HG02852 (cell line): ENCODE results near the gene PSMC4.
"Not testable (repeated sequence)": the region's sequence is repeated elsewhere in the genome, so short reads cannot be mapped to it uniquely, and the experiment has no call there.

Experiments used
- ATAC-seq: cut with Tn5 transposase; IDR thresholded peaks from one replicate; pipeline ENCODE4 v1.9.1; 2021; ENCODE audit warnings: mild to moderate bottlenecking, moderate library complexity; ENCODE audit not compliant: unreplicated experiment

The PSMC4 gene

GRCh38 chr19:39943586-39943985 lies 27.4 kb upstream of the PSMC4 start:
- ATAC-seq = no peak

DNA sequence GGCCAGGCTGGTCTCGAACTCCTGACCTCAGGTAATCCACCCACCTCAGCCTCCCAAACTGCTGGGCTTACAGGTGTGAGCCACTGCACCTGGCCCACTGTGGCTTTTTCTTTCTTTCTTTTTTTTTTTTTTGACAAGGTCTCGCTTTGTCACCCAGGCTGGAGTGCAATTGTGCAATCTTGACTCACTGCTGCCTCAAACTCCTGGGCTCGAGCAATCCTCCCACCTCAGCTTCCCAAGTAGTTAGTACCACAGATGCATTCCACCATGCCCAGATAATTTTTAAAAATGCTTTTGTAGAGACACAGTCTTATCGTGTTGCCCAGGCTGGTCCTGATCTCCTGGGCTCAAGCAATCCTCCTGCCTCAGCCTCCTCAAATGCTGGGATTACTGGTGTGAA lies 24.4 kb upstream of the PSMC4 start:
- no peak for ATAC-seq

DNA sequence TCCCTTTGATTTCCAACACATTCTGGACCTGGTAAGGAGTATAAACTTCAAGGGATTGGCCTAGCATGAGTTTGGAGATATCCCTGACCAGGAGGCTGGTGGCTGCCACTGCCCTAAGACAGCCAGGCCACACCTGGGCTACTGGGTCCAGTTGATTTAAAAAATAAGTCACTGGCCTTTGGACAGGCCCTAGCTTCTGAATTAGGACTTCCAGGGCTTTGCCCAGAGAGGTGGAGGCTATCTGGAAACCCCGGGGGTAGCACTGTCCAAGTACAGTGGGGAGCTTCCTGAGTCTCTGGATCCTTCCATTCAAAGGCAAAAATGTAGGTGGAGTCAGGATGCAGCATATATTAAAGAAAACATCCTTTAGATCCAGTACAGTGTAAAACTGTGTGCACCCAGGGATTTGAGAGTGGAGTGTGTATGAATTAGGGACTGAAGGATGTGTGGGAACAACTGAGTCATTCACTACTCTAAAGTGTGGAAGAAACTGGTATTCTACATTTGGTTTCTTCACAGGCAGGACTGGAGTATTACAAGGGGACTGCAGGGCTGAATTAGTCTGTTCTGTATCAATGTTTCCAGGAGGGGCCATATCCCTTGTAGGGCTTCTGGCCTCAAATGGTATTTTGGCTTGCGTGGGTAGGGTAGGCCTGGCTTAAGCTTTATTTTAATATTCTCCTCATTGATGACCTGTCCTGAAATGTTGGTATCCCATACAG lies 21.8 kb upstream of the PSMC4 start:
- no peak for ATAC-seq

GRCh38 chr19:39951065-39951650 lies 19.8 kb upstream of the PSMC4 start:
- ATAC-seq = no peak

- ATAC-seq = no peak
These were observed 19.3 kb upstream of the PSMC4 start for GRCh38 chr19:39951686-39952085.

- no peak for ATAC-seq
These were observed 17.1 kb upstream of the PSMC4 start for GRCh38 chr19:39953915-39954314.

GRCh38 chr19:39957886-39958285 lies 13.1 kb upstream of the PSMC4 start:
- not testable (repeated sequence) for ATAC-seq

DNA sequence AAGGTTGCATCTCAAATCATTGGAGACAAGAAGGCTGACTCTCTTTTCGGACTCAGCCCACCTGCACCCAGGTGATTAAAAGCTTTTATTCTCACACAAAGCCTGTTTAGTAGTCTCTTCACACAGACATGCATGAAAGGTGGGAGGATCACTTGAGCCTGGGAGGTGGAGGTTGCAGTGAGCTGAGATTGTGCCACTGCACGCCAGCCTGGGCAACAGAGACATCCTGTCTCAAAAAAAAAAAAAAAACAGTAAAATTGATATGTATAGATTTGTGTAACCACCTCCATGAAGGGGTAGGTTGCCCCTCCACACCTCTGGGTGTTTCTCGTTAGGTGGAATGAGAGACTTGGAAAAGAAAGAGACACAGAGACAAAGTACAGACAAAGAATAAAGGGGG lies 12.0 kb upstream of the PSMC4 start:
- not testable (repeated sequence) for ATAC-seq

- ATAC-seq = not testable (repeated sequence)
These were observed 11.6 kb upstream of the PSMC4 start for GRCh38 chr19:39959407-39959806.

GRCh38 chr19:39963898-39964297 lies 7.1 kb upstream of the PSMC4 start:
- no peak for ATAC-seq

- ATAC-seq = no peak
These were observed 4.3 kb upstream of the PSMC4 start for GRCh38 chr19:39966617-39967016.

DNA sequence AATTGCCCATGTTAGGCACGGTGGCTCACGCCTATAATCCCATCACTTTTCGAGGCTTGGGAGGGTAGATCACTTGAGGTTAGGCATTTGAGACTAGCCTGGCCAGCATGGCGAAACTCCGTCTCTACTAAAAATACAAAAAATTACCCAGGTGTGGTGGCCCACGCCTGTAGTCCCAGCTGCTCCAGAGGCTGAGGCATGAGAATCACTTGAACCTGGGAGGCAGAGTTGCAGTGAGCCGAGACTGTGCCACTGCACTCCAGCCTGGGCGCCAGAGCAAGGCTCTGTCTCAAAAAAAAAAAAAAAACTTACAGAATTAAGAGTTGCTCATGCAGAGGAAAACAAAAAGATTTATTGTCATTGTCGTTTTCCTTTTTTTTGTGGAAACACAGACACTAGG lies 3.4 kb upstream of the PSMC4 start:
- no peak for ATAC-seq

DNA sequence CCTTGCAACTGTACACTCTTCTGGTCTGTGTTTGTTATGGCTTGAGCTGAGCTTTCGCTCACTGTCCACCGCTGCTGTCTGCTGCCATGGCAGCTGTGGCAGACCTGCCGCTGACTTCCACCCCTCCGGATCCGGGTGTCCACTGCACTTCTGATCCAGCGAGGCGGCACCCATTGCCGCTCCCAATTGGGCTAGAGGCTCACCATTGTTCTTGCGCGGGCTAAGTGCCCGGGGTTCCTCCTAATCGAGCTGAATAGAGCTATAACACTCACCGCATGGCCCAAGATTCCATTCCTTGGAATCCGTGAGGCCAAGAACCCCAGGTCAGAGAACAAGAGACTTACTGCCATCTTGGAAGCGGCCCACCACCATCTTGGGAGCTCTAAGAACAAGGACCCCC lies 2.2 kb upstream of the PSMC4 start:
- ATAC-seq = no peak

- ATAC-seq = no peak
These were observed 1.7 kb upstream of the PSMC4 start for GRCh38 chr19:39969266-39969665.

DNA sequence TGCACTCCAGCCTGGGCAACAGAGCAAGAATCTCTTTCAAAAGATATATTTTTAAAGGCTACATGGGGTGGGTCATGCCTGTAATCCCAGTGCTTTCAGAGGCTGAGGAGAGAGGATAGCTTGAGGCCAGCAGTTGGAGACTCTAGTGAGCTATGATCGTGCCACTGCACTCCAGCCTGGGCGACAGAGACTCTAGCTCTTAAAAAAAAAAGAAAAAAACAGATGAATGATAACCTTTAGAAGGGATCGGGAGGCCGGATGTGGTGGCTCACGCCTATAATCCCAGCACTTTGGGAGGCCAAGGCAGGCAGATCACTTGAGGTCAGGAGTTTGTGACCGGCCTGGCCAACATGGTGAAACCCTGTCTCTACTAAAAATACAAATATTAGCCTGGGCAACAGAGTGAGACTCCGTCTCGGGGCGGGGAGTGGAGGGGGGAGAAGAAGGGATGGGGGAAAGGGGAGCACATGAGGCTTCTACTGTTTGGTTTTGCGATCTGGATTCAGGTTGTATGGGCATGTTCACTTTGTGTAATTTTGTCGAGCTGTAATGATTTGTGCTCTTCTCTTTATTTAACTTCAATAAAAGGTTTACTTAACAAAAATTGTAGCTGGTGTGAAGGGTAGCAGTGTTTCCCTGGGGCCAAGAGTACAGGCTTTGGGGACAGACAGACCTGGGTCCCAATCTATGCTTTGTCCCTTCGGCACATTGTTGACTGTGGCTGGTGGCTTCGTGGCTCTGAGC lies 1.1 kb upstream of the PSMC4 start:
- ATAC-seq = no peak

- no peak for ATAC-seq
These were observed 615 bp upstream of the PSMC4 start for GRCh38 chr19:39970425-39970674.

DNA sequence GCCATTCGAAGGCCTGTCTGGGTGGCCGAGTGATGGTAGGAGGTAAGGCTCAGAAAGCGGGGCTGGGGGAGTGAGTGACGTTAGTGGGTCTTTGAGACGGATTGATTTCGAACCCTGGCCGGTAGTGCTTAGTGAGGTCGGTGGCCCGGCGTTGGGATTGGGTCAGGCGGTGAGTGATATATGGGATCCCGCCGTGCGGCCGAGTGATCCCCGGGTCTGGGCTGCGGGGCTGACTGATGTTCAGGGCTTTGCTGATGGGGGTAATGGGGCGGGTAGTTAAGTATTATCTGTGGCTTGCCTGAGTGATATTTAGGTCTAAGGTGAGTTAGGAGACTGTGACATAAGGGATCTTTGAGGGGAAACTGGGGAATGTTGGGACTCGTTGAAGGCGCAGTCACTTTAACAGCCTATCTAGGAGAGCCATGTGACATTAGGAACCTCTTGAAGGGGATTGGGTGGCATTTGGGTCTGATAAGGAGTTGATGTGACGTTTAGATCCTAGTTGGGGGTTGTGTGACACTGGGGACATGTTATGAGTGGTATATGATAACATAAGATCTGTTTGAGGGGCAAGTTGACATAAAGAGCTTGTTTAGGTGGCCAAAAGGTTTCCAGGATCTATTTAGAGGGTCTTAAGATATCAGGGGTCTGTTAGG lies 543 bp downstream of the PSMC4 start:
- peak; percentile 4 for ATAC-seq

- ATAC-seq = no peak
These were observed 3.6 kb downstream of the PSMC4 start for GRCh38 chr19:39974377-39975155.

GRCh38 chr19:39982883-39983282 lies 11.9 kb downstream of the PSMC4 start:
- no peak for ATAC-seq

GRCh38 chr19:39983695-39984300 lies 12.8 kb downstream of the PSMC4 start:
- no peak for ATAC-seq

DNA sequence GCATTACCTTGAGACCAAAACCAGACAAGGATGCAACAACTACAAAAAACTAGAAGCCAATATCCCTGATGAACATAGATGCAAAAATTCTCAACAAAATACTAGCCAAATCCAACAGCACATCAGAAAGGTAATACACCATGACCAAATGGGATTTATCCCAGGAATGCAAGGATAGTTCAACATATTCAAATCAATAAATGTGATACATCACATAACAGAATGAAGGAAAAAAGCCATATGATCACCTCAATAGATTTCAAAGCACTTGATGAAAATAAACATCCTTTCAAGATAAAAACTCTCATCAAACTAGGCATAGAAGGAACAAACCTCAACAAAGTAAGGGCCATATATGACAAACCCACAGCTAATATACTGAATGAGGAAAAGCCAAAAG lies 15.7 kb downstream of the PSMC4 start:
- no peak for ATAC-seq
